GM19452 (cell line): ENCODE results near the gene ZNF274.
"Not testable (repeated sequence)": the region's sequence is repeated elsewhere in the genome, so short reads cannot be mapped to it uniquely, and the experiment has no call there.

Source experiments
- ATAC-seq: cut with Tn5 transposase; IDR thresholded peaks from one replicate; pipeline ENCODE4 v1.9.1; 2021; ENCODE audit not compliant: unreplicated experiment

Gene ZNF274

GRCh38 chr19:58209577-58209976, 26.7 kb downstream of the ZNF274 start:
- ATAC-seq = no peak

- ATAC-seq = no peak
These were observed 29.6 kb downstream of the ZNF274 start for GRCh38 chr19:58212336-58213074.

- ATAC-seq = no peak
These were observed 30.2 kb downstream of the ZNF274 start for GRCh38 chr19:58213075-58213369.

- ATAC-seq = no peak
These were observed 34.2 kb downstream of the ZNF274 start for GRCh38 chr19:58217069-58217481.

- ATAC-seq = no peak
These were observed 34.9 kb downstream of the ZNF274 start for GRCh38 chr19:58217607-58218391.

- no peak for ATAC-seq
These were observed 36.0 kb downstream of the ZNF274 start for GRCh38 chr19:58218899-58219298.

- no peak for ATAC-seq
These were observed 45.2 kb downstream of the ZNF274 start for GRCh38 chr19:58227964-58228584.

GRCh38 chr19:58228585-58229254, 45.9 kb downstream of the ZNF274 start, which contains the start of gene ZNF544:
ZNF544 (plus strand) TSS chr19:58228914; CDS start chr19:58244024, 15,110 bp downstream.
- peak; percentile 88 for ATAC-seq

GRCh38 chr19:58229255-58229639, 46.4 kb downstream of the ZNF274 start:
- ATAC-seq = no peak

GRCh38 chr19:58237324-58237723, 54.5 kb downstream of the ZNF274 start:
- ATAC-seq = no peak

- no peak for ATAC-seq
These were observed 60.5 kb downstream of the ZNF274 start for GRCh38 chr19:58243351-58243750.

- ATAC-seq = no peak
These were observed 66.0 kb downstream of the ZNF274 start for GRCh38 chr19:58248886-58249285.

- ATAC-seq = no peak
These were observed 69.3 kb downstream of the ZNF274 start for GRCh38 chr19:58252102-58252685.

GRCh38 chr19:58258259-58258658, 75.4 kb downstream of the ZNF274 start:
- ATAC-seq = not testable (repeated sequence)

- ATAC-seq = no peak
These were observed 78.7 kb downstream of the ZNF274 start for GRCh38 chr19:58261600-58261967.

- no peak for ATAC-seq
These were observed 79.4 kb downstream of the ZNF274 start for GRCh38 chr19:58261968-58262921.

GRCh38 chr19:58262922-58263296, 80.0 kb downstream of the ZNF274 start:
- no peak for ATAC-seq
